Measurements from ENCODE around the gene MYO3B.

The MYO3B gene

DNA sequence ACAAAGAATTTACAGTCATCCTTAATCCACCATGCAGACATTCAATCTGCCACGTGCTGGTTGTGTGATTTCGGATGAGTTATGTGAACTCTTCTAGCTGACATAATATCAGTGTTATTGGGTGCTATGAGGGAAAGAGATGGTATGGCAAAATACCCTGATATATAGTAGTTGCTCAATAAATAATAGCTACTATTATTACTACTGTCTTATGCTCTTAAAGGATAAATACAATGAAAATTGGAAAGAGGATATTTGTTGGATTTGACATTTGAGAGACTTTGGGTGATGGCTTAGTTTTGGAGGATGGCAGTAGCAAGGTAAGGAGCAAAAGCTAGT is 86.5 kb downstream of the MYO3B start:
- H3K4me3 ChIP-seq (ENCODE audit: low read depth, low read length), result no peak overlapping the region
- TF ChIP-seq, protein P1, sequence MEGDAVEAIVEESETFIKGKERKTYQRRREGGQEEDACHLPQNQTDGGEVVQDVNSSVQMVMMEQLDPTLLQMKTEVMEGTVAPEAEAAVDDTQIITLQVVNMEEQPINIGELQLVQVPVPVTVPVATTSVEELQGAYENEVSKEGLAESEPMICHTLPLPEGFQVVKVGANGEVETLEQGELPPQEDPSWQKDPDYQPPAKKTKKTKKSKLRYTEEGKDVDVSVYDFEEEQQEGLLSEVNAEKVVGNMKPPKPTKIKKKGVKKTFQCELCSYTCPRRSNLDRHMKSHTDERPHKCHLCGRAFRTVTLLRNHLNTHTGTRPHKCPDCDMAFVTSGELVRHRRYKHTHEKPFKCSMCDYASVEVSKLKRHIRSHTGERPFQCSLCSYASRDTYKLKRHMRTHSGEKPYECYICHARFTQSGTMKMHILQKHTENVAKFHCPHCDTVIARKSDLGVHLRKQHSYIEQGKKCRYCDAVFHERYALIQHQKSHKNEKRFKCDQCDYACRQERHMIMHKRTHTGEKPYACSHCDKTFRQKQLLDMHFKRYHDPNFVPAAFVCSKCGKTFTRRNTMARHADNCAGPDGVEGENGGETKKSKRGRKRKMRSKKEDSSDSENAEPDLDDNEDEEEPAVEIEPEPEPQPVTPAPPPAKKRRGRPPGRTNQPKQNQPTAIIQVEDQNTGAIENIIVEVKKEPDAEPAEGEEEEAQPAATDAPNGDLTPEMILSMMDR (IDR thresholded peaks at IDR 0.05; ENCODE audit: low read depth, low read length, missing control alignments), result no peak

DNA sequence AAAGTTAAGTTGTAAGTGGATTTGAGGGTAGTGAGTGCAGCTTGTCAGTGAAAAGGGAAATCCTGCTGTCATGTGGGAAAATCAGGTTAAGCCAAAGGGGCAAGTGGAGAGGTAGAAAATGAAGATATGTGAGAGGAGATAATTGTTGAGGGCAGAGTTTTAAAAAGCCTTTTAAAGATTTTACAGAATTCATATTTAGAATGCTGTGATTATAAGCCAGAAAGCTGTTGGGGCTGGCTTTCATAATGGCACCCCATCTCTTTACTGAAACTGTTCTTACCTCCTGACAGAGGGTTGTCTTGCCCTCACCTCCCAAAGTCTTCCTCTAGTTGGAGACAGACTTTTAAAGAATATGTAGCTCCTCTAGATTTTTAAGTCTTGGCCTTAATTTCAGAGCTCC is 86.9 kb downstream of the MYO3B start:
- H3K4me3 ChIP-seq (ENCODE audit: low read depth, low read length), result no peak overlapping the region
- DNase-seq (ENCODE audit: low read depth), result no peak
- TF ChIP-seq, protein P1 (IDR thresholded peaks at IDR 0.05; ENCODE audit: low read depth, low read length, missing control alignments), result no peak

More for the DNA sequence above, 86.5 kb downstream of the MYO3B start:
- no peak for DNase-seq (ENCODE audit: low read depth)

DNA sequence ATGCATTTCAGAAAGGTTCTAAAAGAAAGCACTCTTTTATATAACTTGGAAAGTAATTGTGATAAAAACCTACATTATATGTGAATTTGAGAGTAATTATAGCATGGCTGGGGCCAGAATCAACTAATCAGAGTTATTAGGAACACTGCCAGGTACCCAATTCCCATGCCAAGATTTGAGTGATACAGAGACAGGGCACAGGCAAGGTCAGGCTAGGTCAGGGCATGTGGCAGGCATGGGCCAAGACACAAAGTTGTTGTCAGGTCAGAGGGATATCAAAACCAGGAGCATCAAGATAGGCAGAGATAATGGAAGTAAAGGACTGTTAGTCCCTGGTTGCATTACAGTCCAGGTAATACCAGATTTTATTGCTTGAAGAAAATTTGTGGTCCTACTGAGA is 87.4 kb downstream of the MYO3B start:
- H3K4me3 ChIP-seq (ENCODE audit: low read depth, low read length), result no peak overlapping the region
- TF ChIP-seq, protein P1 (IDR thresholded peaks at IDR 0.05; ENCODE audit: low read depth, low read length, missing control alignments), result no peak
- DNase-seq (ENCODE audit: low read depth), result no peak

DNA sequence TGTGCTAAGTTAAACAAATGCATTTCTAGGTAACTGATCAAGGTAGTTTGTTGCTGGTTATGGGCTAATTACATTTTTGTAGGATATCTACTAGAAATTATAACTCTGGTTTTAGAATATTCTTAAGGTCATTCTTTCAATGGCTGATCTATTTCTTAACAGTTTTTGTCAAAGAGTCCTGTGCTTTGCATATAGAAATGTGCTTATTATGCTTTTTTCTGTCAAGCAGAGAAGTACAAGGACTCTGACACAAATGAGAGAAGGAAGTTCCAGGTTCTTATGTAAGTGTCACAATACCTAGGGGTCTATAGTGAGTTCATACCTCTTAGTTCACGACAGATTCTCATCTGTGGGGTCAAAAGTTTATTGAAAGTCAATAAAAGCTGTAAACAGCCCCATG is 88.4 kb downstream of the MYO3B start:
- TF ChIP-seq, protein P1 (IDR thresholded peaks at IDR 0.05; ENCODE audit: low read depth, low read length, missing control alignments), result no peak
- no peak overlapping the region for H3K4me3 ChIP-seq (ENCODE audit: low read depth, low read length)
- no peak for DNase-seq (ENCODE audit: low read depth)

DNA sequence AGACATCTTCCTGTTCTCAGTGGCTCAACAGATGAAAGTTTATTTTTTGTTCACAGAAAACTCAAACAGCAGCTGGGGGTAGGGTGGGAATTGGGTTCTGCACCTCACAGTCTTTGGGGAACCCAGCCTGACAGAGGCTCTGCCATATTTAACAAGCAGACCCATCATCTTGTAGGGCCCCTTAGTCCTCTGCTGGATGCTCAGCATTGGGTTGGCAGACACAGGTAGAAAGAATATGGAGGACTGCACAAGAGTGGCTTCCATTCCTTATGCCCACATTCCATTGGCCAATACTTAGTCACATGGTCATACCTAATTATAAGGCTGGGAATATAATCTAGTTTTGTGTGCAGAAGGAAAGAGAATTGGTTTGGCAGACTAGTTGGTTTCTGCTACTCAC is 89.1 kb downstream of the MYO3B start:
- TF ChIP-seq, protein P1 (IDR thresholded peaks at IDR 0.05; ENCODE audit: low read depth, low read length, missing control alignments), result no peak
- no peak overlapping the region for H3K4me3 ChIP-seq (ENCODE audit: low read depth, low read length)
- DNase-seq (ENCODE audit: low read depth), result no peak

DNA sequence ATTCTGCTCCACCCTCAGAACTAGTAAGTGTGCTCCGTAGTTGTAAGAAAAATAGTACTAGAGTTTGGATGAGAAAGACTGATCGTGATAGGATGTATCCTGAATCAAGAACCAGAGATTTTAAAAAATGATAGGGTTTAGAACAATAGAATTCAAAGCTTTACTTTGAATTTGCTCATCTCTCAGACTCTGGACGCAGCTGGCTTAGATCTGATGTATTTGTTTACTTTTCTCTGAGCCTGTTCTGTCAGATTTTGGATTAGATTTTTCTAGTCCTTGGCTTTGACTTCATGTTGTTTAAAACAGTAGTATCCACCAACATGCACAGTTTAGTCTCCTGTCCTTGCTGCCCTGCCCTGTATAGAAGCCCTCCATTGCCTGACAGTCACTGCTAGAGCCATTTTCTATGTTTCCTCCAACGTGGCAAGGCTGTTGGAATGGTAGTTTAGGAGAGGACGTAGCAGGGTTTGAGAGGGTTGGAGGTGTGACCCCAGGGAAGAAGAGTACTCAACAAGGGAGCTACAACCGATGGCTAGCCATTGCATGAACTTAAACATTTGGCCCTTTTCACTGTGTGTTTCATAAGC is 92.4 kb downstream of the MYO3B start:
- no peak for DNase-seq (ENCODE audit: low read depth)
- TF ChIP-seq, protein P1 (IDR thresholded peaks at IDR 0.05; ENCODE audit: low read depth, low read length, missing control alignments), result no peak

DNA sequence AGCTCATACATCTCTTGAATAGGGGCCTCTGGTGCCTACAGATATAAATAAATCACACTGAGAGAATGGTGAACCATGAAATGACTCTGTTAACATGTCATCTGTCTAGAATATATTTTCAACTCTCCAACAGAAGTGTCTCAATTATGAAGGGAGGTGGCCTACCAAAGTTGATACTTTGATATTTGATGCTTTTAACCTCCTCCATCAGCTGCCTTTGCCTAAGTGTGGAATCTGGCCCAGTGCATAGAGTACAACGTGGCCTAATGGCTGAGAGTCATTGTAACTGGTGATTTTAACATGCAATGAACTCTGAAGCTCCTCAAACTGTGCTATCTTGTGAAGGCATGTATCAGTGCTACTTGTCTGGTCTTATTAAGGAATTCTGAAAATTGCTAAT is 93.4 kb downstream of the MYO3B start:
- no peak for DNase-seq (ENCODE audit: low read depth)
- no peak overlapping the region for H3K4me3 ChIP-seq (ENCODE audit: low read depth, low read length)
- TF ChIP-seq, protein P1 (IDR thresholded peaks at IDR 0.05; ENCODE audit: low read depth, low read length, missing control alignments), result no peak

More for the DNA sequence above, 92.4 kb downstream of the MYO3B start:
- no peak overlapping the region for H3K4me3 ChIP-seq (ENCODE audit: low read depth, low read length)
